Peyer's patch (tissue), 4 donors: Measurements from ENCODE around the gene C11orf68. TPM values are rescaled to one million over a fixed set of nuclear protein-coding genes. Genes with fewer than 3 reads are reported as not detected.

ENCODE experiments used
- DNase-seq, 3 donors: peaks; one replicate each; pipeline ENCODE4 v3.0.0-alpha.2; 2017 to 2019
- H3K27ac ChIP-seq, 4 donors: fragments of 200-600 bp; sonication (generic); one replicate each; pipeline ENCODE4 v1.5.1; 2016 to 2019
- H3K27me3 ChIP-seq, 2 donors: fragments of 200-600 bp; sonication (generic); one replicate each; pipeline ENCODE4 v1.5.1; 2019
- H3K36me3 ChIP-seq, 3 donors: fragments of 200-600 bp; sonication (generic); one replicate each; pipeline ENCODE4 v1.5.1; 2016 to 2019
- H3K4me1 ChIP-seq, 4 donors: fragments of 200-600 bp; sonication (generic); one replicate each; pipeline ENCODE4 v1.5.1; 2016 to 2019
- H3K4me3 ChIP-seq, 4 donors: fragments of 200-600 bp; sonication (generic); 1 replicate in 3 of 4; 2 replicates in 1 of 4; pipeline ENCODE4 v1.5.1; 2016 to 2019; ENCODE audit warnings: mild to moderate bottlenecking in 1 of 4
- H3K9me3 ChIP-seq, 4 donors: fragments of 200-600 bp; sonication (generic); one replicate each; pipeline ENCODE4 v1.5.1; 2016 to 2019; ENCODE audit warnings: mild to moderate bottlenecking in 1 of 4
- POLR2A ChIP-seq, 2 donors: fragments of 450-650 bp; IDR thresholded peaks; one replicate each; pipeline ENCODE4 v1.5.1; 2017; ENCODE audit warnings: antibody characterized with exemption in 2 of 2, mild to moderate bottlenecking in 2 of 2, moderate library complexity in 2 of 2
- total RNA-seq, 4 donors: library from RNA; depleted of rRNA; stranded (reverse); fragments of >200 nt; gene quantifications; one replicate each; pipeline ENCODE4 v1.1.0, GENCODE V29; 2016
- TF ChIP-seq, protein P1 (sequence below), 6 experiments: fragments of 450-650 bp in 4 of 6; fragments of 200-600 bp in 2 of 6; sonication (generic) in 1 of 6; IDR thresholded peaks; one replicate each; pipeline ENCODE4 v1.5.1; 2017 to 2019; ENCODE audit warnings: antibody characterized with exemption in 6 of 6, mild to moderate bottlenecking in 3 of 6, moderate library complexity in 1 of 6

Gene C11orf68
- total RNA-seq, 4 donors from 2014 or later: 8.3 to 20.6 (median 12.1) TPM

DNA sequence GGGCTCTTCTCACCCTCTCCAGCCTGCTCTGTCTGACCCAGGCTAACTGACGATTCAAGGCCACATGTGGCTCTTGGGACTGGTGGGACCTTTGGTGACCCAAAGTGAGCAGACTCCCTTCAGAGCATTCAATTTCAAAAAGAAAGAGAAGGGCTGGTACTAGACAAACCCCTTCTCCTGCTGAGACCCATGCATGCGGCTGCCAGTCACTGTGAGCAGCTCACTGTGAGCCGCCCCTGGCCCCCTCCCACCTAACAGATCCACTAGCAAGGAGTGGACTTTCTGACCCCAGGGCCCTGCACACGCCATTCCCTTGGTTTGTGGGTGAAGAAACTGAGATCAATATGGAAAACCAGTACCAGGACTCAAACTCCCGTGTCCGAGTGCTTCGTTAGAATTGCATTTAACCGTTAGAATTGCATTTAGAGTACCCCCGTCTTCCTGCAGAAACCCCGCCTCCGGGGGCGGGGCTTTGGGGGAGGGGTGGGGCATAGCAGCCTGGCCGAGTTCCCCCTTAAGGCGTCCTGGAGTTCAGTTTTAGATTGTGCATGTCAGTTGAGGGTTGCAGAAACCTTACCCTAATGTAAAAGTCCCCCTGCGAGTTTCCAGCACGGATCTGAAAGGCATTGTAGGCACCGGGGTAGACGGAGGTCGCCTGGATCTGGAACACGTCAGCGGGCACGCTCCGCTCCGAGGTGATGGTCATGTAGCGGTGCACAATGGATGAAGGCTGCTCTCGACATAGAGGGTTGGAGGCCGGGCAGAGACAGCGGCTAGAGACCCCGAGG is 51.4 kb downstream of the C11orf68 start:
- Histone ChIP-seq H3K4me1 (peaks cover 0 to 20% (median 6%) of the 10 kb centered on the region in 4 donors), H3K27me3 (no peaks in the 10 kb centered on the region), H3K9me3 (no peaks in the 10 kb centered on the region), H3K27ac (no peak overlapping the region), H3K4me3 (no peak overlapping the region), H3K36me3 (peaks cover 0 to 48% (median 0%) of the 10 kb centered on the region in 3 donors)
- DNase-seq: no peak
- TF ChIP-seq, protein P1, sequence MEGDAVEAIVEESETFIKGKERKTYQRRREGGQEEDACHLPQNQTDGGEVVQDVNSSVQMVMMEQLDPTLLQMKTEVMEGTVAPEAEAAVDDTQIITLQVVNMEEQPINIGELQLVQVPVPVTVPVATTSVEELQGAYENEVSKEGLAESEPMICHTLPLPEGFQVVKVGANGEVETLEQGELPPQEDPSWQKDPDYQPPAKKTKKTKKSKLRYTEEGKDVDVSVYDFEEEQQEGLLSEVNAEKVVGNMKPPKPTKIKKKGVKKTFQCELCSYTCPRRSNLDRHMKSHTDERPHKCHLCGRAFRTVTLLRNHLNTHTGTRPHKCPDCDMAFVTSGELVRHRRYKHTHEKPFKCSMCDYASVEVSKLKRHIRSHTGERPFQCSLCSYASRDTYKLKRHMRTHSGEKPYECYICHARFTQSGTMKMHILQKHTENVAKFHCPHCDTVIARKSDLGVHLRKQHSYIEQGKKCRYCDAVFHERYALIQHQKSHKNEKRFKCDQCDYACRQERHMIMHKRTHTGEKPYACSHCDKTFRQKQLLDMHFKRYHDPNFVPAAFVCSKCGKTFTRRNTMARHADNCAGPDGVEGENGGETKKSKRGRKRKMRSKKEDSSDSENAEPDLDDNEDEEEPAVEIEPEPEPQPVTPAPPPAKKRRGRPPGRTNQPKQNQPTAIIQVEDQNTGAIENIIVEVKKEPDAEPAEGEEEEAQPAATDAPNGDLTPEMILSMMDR (IDR thresholded peaks at IDR 0.05): no peak
- TF ChIP-seq POLR2A (IDR thresholded peaks at IDR 0.05): no peak

Other genes with a start within 250 kb of the C11orf68 start
- gene KAT5, start 206.8 kb downstream of the C11orf68 start, total RNA-seq: 100 to 1,000 TPM in 1 of 4 donors, 10 to 100 TPM in 3; 55.9 to 137 (median 80.3) TPM
- gene RNASEH2C, start 198.3 kb downstream of the C11orf68 start, total RNA-seq: 10 to 100 TPM; 27.2 to 98.2 (median 35.4) TPM
- 10 to 100 TPM; 14.9 to 35.8 (median 35.0) TPM for gene AP5B1, start 138.1 kb downstream of the C11orf68 start, total RNA-seq
- gene OVOL1, start 132.0 kb downstream of the C11orf68 start, total RNA-seq: 10 to 100 TPM; 14.9 to 33.2 (median 29.8) TPM
- 1 to 10 TPM in 3 of 4 donors, not detected in 1; 1.7 to 6.7 (median 6.4) TPM for gene SNX32, start 85.1 kb downstream of the C11orf68 start, total RNA-seq
- gene CFL1, start 60.9 kb downstream of the C11orf68 start, total RNA-seq: 1,000 to 10,000 TPM in 3 of 4 donors, 100 to 1,000 TPM in 1; 961 to 2,313 (median 1,456) TPM
- gene MUS81, start 58.6 kb downstream of the C11orf68 start, total RNA-seq: 100 to 1,000 TPM in 1 of 4 donors, 10 to 100 TPM in 3; 68.3 to 101 (median 78.9) TPM
- 10 to 100 TPM in 3 of 4 donors, 1 to 10 TPM in 1; 4.4 to 75.1 (median 12.1) TPM for gene EFEMP2, start 46.3 kb downstream of the C11orf68 start, total RNA-seq
- 1 to 10 TPM in 2 of 4 donors, not detected in 2; 1.3 to 1.9 TPM for gene CTSW, start 39.2 kb downstream of the C11orf68 start, total RNA-seq
- gene FIBP, start 30.6 kb downstream of the C11orf68 start, total RNA-seq: 100 to 1,000 TPM; 100 to 173 (median 122) TPM
- gene CCDC85B, start 28.4 kb downstream of the C11orf68 start, total RNA-seq: 10 to 100 TPM in 1 of 4 donors, 1 to 10 TPM in 3; 3.5 to 12.4 (median 7.4) TPM
- 1 to 10 TPM in 3 of 4 donors, not detected in 1; 1.5 to 7.4 (median 1.7) TPM for gene FOSL1, start 18.7 kb downstream of the C11orf68 start, total RNA-seq
- 100 to 1,000 TPM in 1 of 4 donors, 10 to 100 TPM in 3; 32.6 to 112 (median 57.5) TPM for gene DRAP1, start 364 bp upstream of the C11orf68 start, total RNA-seq
- gene TSGA10IP, start 26.4 kb upstream of the C11orf68 start, total RNA-seq: not detected
- 10 to 100 TPM; 14.4 to 61.9 (median 26.4) TPM for gene SART1, start 42.7 kb upstream of the C11orf68 start, total RNA-seq
- gene EIF1AD, start 83.1 kb upstream of the C11orf68 start, total RNA-seq: 10 to 100 TPM; 15.1 to 66.0 (median 23.7) TPM
- 10 to 100 TPM; 25.4 to 42.4 (median 27.7) TPM for gene BANF1, start 83.4 kb upstream of the C11orf68 start, total RNA-seq
- gene CST6, start 92.9 kb upstream of the C11orf68 start, total RNA-seq: not detected
- gene CATSPER1, start 107.4 kb upstream of the C11orf68 start, total RNA-seq: not detected
- gene GAL3ST3, start 130.1 kb upstream of the C11orf68 start, total RNA-seq: not detected
- 100 to 1,000 TPM; 127 to 340 (median 171) TPM for gene SF3B2, start 133.3 kb upstream of the C11orf68 start, total RNA-seq
- gene PACS1, start 151.2 kb upstream of the C11orf68 start, total RNA-seq: 10 to 100 TPM; 10.3 to 52.0 (median 22.3) TPM